Measurements from ENCODE around the gene GLP1R.

DNA sequence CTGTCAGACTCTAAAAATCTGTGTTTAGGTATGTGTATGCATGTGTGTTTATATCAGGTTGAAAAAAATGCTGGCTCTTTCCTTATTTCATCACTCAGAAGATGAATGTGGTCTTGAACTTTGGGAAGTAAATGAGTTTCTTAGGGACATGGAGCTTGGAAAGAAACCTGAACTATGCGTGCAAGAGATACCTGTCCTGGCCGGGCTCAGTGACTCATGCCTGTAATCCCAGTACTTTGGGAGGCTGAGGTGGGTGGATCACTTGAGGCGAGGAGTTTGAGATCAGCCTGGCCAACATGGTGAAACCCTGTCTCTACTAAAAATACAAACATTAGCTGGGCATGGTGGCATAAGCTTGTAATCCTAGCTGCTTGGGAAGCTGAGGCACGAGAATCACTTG lies 4.4 kb upstream of the GLP1R start:
- TF ChIP-seq, protein P1, sequence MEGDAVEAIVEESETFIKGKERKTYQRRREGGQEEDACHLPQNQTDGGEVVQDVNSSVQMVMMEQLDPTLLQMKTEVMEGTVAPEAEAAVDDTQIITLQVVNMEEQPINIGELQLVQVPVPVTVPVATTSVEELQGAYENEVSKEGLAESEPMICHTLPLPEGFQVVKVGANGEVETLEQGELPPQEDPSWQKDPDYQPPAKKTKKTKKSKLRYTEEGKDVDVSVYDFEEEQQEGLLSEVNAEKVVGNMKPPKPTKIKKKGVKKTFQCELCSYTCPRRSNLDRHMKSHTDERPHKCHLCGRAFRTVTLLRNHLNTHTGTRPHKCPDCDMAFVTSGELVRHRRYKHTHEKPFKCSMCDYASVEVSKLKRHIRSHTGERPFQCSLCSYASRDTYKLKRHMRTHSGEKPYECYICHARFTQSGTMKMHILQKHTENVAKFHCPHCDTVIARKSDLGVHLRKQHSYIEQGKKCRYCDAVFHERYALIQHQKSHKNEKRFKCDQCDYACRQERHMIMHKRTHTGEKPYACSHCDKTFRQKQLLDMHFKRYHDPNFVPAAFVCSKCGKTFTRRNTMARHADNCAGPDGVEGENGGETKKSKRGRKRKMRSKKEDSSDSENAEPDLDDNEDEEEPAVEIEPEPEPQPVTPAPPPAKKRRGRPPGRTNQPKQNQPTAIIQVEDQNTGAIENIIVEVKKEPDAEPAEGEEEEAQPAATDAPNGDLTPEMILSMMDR (IDR thresholded peaks at IDR 0.05; ENCODE audit: insufficient read depth, low read length, poor library complexity, severe bottlenecking) = no peak
- no peak for TF ChIP-seq EZH2phosphoT487 (conservative IDR thresholded peaks at IDR 0.05; ENCODE audit: low read length)
